ENCODE measurements around the gene MAGI2. TPM values are rescaled to one million over a fixed set of nuclear protein-coding genes. Genes with fewer than 3 reads are reported as not detected.

MAGI2 gene
- total RNA-seq, 1 experiment from 2014 or later, result 1.1 TPM

- DNase-seq (ENCODE audit: extremely low read depth, low read depth), result peak; percentile 26
Observed at GRCh38 chr7:78039790-78040776, 1413.4 kb downstream of the MAGI2 start.

GRCh38 chr7:78038465-78039080, 1414.9 kb downstream of the MAGI2 start:
- DNase-seq (ENCODE audit: extremely low read depth, low read depth), result no peak

- no peak for DNase-seq (ENCODE audit: extremely low read depth, low read depth)
Observed at GRCh38 chr7:78037603-78038002, 1415.9 kb downstream of the MAGI2 start.

- DNase-seq (ENCODE audit: extremely low read depth, low read depth), result no peak
Observed at GRCh38 chr7:78033410-78033809, 1420.1 kb downstream of the MAGI2 start.

- no peak for DNase-seq (ENCODE audit: extremely low read depth, low read depth)
Observed at GRCh38 chr7:78026492-78026891, 1427.0 kb downstream of the MAGI2 start.

GRCh38 chr7:78024591-78024990, 1428.9 kb downstream of the MAGI2 start:
- no peak for DNase-seq (ENCODE audit: extremely low read depth, low read depth)

- DNase-seq (ENCODE audit: extremely low read depth, low read depth), result no peak
Observed at GRCh38 chr7:78023191-78023590, 1430.3 kb downstream of the MAGI2 start.

- DNase-seq (ENCODE audit: extremely low read depth, low read depth), result no peak
Observed at GRCh38 chr7:78022165-78022564, 1431.3 kb downstream of the MAGI2 start.

- no peak for DNase-seq (ENCODE audit: extremely low read depth, low read depth)
Observed at GRCh38 chr7:78020874-78021249, 1432.6 kb downstream of the MAGI2 start.

GRCh38 chr7:78020136-78020873, 1433.2 kb downstream of the MAGI2 start:
- DNase-seq (ENCODE audit: extremely low read depth, low read depth), result peak; percentile 70

- peak; percentile 75 for DNase-seq (ENCODE audit: extremely low read depth, low read depth)
Observed at GRCh38 chr7:78019447-78020135, 1433.9 kb downstream of the MAGI2 start.

GRCh38 chr7:78018641-78019446, 1434.6 kb downstream of the MAGI2 start:
- DNase-seq (ENCODE audit: extremely low read depth, low read depth), result no peak

- no peak for DNase-seq (ENCODE audit: extremely low read depth, low read depth)
Observed at GRCh38 chr7:78017591-78018100, 1435.8 kb downstream of the MAGI2 start.

GRCh38 chr7:78015574-78016260, 1437.8 kb downstream of the MAGI2 start:
- no peak for DNase-seq (ENCODE audit: extremely low read depth, low read depth)

- DNase-seq (ENCODE audit: extremely low read depth, low read depth), result no peak
Observed at GRCh38 chr7:78014401-78014800, 1439.1 kb downstream of the MAGI2 start.

GRCh38 chr7:78013386-78013785, 1440.1 kb downstream of the MAGI2 start:
- DNase-seq (ENCODE audit: extremely low read depth, low read depth), result no peak

- no peak for DNase-seq (ENCODE audit: extremely low read depth, low read depth)
Observed at GRCh38 chr7:78011642-78012041, 1441.8 kb downstream of the MAGI2 start.

GRCh38 chr7:78007231-78007630, 1446.2 kb downstream of the MAGI2 start:
- DNase-seq (ENCODE audit: extremely low read depth, low read depth), result no peak

Data from NCI-H460 (cell line).